Stimulated activated CD4-positive, alpha-beta T cell treated with anti-CD3 and anti-CD28 coated beads, Interleukin-12 subunit alpha, Interleukin-12 subunit beta, amount 100 ng/mL, for 24 hours (primary cell): ENCODE measurements around the gene CRACDL.
"Not testable (repeated sequence)": the region's sequence is repeated elsewhere in the genome, so short reads cannot be mapped to it uniquely, and the experiment has no call there.

Source experiments
- DNase-seq, 2 experiments: peaks; one replicate each; pipeline ENCODE4 v3.0.0-alpha.2; 2020; ENCODE audit warnings: low read depth in 2 of 2

CRACDL gene

DNA sequence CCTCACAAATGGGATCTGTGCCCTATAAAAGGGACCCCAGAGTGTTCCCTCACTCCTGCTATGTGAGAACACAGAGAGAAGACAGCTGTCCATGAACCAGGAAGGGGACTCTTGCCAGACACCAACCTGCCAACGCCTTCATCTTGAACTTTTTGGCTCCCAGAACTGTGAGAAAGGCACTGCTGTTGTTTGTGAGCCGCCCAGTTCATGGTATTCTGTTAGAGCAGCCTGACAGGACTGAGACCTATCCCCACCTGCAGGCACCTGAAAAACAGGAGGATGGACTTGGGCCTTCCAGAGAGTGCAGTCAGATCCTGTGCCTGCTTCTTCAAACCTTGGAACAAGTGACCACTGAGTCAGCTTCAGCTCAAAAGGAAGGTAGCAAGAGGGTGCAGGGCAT lies 51.4 kb downstream of the CRACDL start:
- DNase-seq: no peak

DNA sequence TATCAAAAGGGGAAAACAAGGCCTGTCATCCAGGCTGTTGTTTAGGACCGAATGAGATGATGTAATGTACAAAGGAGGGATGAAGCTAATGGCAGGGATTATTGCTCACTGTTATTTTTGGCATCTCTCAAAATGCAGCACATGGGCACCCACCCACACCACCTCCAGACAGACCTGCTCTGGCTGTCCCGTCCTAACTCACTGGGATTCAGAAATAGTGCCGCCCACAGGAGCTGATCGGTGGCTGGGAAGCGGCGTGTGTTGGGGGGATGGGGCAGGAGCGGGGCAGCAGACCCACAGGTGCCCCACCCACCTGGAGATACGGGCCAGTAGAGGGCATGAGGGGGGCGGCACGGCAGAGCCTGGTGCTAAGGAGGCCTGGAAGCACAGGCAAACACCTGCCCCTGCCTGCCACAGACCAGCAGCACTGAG lies 52.2 kb downstream of the CRACDL start:
- DNase-seq: no peak

DNA sequence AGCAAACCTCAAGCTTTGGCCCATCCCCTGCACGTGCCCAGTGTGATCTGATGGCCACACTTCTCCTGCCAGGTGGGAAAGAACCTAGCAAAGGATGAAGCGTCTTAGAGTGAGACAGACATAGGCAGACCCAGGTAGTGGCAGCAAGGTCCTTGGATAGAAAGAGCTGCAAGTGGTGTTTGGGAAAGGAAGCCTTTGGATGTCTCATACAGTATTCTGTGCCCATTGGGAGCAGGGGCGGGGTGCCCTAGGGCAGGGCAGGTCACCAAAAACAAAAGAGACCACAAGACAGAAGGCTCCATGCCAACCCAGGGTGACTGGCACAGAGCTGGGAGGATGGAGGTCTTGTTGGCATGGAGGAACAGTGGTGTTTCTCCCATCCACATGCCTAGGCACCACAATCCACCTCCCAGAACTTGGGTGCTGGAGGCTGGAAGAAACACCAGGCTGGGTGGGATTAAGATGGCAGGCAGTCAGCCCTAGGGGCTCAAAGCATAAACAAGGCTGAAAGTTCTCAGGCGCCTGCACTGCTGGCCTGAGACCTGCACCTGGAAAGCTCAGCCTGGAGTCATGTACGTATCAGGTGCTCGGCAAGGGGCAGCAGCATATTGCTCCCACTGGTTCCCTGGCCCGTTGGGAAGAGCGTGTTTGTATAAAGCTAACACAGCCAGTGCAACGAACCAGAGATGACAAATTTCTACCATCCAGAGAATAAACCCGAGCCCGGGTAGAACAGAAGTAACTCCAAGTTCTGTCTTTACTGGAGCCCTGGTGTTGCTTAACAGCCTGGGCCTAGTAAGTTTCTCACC lies 52.9 kb downstream of the CRACDL start:
- DNase-seq: no peak

DNA sequence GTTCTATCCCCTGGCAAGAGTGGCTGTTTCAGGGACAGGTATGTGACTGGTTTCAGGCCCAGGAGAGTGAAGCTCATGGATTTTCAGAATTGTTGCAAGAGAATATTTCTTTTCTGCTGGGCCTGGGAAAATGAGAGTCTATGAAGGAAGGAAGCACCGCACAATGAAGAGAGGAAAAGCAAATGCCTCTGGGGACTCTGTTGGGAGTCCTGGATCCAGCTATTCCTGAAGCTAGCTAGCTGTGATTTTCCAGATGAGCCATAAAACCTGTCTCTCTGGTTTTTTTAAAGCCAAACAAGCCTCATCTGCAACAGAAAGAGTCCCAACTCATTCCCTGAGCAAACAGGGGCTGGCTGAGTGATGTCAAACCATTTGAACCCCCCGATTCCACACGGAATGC lies 53.7 kb downstream of the CRACDL start:
- DNase-seq: no peak

DNA sequence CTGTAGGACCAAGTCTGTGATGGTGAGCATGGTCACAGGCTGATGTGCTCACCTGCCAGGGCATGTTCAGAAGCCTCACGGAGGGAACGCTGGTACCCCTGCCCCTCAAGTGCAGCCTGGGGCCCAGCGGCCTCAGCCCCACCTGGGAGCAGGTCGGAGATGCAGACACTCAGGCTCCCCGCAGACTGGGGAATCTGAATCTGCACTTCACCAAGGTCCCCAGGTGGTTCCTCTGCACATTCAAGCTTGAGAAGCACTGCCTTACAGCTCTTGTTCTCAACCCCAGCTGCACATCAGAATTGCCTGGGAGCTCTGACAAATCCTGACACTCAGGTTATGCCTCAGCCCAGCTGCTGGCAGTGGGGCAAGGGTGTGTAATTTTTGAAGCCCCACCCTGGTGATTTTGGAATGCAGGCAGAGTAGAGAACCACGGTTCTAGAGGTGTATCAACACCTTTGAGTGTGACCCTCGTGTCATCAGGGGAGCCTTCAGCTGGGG lies 54.8 kb downstream of the CRACDL start:
- DNase-seq: no peak

DNA sequence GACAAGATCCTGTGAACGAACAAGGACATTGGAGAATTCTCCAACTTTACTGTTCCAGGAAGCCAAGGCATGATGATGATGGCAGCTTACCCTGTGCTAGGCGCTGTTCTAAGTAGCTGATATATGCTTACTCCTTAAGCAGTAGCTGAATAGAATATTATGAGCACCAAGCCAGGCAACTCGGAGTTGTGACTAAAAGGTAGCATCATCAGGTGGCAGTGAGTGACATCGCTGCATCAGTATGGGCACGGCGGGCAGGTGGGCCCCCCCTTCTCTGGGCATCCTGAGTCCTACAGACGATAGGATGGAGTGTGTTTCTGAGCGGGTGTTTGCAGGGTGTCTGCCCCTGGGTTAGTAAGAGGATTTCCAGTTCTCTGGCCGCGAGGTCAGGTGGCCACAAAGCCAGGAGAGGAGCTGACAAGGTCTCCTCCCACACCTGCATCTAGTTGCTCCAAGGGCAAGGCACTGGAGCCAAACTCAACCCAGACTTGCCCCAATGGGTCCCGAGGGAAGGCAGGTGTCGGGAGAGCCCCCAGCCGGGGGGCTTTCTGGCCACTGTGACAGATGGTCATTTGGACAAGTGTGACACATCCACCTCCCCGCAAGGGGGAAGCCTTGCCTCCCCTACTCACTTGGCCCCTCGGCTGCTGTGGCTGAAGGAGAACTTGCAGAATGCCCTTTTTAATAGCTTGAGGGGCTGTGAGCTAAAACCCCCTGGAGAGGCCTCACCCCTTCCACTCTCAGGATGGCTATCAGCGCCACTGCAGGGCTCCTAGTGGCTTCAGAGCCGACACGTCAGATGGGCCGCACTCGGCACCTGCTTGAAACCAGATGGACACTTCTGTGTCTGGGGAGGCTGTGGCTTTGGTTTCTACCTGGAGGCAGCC lies 55.5 kb downstream of the CRACDL start:
- DNase-seq: no peak

DNA sequence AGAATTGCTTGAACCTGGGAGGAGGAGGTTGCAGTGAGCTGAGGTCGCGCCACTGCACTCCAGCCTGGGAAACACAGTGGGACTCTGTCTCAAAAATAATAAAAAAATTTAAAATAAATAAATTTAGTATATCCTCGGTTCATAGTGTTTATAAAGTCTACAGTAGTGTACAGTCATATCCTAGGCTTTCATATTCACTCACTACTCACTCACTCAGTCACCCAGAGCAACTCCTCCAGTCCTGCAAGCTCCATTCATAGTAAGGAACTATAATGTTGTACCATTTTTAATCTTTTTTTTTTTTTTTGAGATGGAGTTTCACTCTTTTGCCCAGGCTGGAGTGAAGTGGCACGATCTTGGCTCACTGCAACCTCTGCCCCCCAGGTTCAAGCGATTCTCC lies 58.4 kb downstream of the CRACDL start:
- not testable (repeated sequence) for DNase-seq

DNA sequence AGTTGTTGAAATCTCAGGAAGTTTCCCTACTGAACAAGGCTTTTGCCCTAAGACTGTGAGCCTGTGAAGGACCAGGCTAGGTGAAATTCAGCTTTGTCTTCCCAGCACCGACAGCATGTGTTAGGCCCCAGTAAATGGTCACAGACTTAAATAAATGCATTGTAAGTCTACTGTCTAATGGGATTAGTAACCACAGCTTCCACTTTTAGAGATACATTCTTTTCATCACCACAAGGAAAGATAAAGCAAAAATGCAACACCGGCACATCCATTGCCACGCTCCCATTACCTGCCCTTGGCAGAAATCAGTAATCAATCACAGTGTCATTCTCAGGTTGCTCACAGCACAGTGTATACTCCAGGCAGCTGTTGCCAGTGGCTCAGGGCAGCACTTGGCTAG lies 59.3 kb downstream of the CRACDL start:
- no peak for DNase-seq

DNA sequence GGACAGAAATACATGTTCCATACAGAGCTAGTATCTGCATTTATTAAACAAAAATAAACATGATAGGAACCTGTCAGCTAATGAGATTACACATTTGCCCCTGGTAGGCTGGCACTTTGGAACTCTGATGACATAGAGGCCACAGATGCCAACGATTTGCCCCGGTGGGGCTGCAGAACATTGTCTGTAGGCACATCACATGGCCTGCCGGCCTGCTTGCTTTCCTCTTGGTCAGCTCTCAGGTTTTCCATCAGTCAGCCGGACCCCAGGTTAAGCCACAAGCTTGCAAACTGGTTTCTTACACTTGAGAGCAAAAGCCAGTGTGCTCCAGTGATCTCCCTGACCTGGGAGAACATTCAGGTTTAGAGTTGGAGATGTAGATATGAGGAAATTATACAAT lies 60.3 kb downstream of the CRACDL start:
- DNase-seq: no peak

DNA sequence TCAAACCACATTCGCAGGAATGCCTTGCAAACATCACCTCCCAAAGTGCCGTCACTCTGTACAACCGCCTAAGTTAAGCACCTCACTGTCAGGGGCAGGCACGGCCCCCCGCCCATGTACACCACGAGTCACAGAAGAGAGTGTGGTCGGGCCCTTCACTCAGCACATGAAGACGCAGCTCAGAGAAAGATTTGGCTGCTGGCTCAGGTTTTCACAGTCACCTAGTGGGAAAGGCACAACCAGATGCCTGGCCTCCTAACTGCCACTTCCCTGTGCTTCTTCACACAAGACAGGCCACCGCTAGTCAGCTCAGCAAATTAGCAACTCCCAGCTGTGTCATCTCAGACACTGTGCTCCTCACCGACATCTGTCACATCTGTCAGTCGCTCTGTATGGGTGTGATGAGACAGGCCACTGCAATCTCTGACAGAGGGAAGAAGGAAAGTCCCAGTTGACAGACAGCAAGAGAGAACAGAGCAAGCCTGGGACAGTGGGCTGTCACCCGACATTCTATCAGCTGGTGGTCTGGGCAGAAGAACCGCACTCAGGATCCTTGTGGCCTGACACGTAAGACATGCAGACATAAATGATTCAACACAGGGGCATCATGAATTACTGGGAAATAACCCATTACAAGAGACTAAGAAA lies 60.8 kb downstream of the CRACDL start:
- no peak for DNase-seq

DNA sequence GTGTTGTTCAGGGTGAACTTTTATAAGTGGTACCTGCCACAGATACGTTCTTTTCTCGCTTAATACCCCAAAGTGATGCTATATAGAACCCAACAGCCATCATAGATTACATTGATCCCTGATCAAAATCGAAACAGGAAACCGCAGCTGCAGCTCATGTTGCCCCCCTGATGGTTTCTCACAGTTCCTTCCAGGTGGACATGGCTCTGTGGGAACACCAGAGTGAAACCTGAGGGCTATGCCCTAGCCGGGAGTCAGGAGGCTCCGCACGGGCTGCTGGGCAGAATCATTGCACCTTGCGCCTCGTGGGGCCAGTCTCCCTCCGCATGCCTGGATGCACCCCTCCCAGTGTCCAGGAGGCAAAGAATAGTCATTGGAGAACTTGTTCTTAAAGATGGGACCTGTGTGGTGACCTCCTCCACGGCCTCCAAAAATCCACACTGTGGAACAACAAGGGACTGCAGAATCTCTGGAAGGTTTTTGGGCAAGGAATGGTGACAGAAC lies 61.8 kb downstream of the CRACDL start:
- DNase-seq: no peak

DNA sequence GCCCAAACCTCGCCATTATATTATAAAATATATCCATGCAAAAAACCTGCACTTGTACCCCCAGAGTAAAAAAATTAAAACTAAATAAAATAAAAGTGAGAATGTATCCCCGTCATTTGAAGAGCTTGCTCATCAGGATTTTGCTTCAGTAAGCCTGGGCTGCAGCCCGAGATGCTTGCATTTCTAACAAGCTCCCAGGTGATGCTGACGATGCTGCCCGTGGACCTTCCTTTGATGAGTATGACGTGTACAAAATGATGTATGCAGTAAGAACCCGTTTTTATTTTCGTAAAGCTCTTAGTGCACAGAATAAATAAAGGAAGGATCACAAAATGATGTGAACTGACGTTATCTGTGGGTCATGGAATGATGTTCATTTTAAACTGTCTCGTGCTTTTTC lies 63.5 kb downstream of the CRACDL start:
- DNase-seq: no peak

DNA sequence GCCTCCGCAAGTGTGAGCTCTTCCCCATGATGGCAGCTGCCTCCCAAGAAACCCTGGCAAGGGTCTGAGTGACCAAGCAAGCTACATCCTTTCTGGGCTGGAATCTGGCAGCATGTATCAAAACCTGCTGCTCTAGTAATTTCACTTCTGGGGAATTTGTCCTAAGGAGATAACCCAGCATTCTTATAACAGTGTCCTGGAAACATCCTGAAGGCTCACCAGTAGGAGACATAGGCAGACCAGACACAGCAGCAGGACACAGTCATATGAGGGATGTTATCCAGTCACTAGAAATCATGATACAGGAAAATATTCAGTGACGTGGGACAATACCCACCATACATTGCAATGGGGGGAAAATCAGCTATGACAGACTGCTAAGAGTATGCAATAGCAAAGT lies 64.5 kb downstream of the CRACDL start:
- DNase-seq: no peak

DNA sequence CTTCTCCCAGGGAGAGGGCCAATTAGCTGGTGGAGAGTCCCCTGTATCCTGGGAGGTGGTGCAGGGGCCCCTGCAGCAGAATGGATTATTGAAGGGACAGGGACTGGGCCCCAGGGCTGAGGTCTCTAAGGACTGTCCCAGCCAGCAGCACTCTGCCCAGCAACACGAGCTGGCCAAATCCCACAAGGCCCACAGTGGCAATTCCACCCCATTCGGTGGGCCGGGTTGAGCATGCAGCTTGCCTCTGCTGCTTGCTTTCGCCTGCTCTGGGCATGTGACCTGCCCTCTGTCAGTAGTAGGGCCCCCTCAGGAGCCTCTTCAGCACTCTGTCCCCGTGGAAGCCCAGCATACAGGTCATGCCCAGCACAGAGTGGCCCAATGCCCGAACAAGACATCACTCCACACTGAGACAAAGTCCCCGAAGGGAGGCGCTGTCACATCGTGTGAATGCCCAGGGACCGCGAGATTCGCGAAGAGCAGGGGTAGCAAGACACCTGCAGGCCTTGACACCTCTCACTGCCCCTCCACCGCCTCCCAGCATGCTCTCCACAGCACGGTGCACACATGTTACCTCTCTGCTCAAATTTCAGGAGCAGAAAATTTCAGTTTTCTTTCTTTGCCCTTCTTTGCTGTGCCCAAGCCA lies 65.4 kb downstream of the CRACDL start:
- DNase-seq: no peak

DNA sequence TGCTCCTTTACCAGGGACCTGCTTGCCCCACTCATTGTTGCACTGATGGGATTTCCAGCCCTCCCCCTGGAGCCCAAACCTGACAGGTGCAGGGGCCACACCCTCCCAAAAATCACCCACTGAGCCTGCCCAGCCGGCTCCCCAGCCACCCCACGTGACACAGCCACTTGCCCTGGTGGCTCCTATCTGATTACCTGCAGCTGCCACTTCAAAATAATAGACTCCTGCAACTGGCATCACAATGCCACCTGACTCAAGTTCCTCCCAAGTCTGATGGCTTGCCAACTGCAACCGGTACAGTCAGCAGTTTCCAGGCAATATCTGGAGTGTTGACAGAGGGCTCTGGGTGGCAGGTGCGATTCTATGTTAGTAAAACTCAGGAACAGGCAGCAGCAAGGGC lies 66.2 kb downstream of the CRACDL start:
- DNase-seq: no peak

DNA sequence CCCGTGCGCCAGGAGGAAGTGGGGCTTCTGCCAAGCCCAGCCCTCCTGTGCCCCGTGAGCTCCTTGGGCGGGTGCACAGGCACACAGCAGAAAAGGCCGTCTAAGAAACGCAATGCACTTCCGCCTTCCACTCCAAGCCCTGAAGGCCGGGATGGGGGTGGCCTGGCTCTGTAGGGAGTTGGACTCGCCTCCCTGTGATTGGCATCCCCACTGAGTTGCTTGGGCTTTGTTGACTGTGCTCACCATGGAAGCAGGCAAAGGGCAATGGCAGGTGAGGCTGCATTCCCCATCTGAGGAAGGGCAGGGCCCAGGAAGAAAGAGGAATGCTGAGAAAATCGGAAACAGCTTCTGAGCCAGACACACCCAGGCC lies 66.8 kb downstream of the CRACDL start:
- no peak for DNase-seq

DNA sequence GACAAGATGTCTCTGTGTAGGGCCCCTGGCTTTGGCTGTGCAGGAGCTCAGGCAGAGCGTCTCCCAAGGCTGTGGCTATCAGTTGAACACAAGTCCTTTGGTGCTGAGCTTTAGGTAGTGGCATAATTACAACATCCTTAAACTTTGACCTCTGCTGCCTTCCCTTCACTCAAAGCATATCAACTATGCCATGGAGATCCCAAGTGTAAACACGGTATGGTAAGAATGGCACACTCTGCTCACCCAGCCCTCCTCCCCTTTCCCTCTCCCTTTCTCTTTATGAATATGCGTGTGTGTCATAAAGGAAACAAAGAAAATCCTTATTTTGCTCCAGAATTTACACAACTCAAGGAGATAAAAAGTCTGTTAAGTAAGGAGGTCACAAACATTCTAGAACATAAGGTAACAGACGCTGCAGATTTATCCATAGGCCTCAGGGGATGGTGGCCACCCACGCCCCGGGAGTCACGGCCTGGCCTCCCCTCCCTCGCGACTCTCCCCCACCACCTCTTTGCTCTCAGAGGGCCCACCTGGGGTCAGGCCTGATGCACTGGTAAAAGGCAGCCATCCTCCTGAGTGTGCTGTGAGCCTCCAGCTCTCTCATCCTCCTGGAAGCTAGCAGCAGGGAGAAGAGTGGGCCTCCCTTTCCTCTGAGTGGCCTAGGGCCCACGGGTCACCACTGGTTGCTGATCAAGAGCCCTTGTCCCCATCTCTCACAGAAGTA lies 67.3 kb downstream of the CRACDL start:
- DNase-seq: no peak

DNA sequence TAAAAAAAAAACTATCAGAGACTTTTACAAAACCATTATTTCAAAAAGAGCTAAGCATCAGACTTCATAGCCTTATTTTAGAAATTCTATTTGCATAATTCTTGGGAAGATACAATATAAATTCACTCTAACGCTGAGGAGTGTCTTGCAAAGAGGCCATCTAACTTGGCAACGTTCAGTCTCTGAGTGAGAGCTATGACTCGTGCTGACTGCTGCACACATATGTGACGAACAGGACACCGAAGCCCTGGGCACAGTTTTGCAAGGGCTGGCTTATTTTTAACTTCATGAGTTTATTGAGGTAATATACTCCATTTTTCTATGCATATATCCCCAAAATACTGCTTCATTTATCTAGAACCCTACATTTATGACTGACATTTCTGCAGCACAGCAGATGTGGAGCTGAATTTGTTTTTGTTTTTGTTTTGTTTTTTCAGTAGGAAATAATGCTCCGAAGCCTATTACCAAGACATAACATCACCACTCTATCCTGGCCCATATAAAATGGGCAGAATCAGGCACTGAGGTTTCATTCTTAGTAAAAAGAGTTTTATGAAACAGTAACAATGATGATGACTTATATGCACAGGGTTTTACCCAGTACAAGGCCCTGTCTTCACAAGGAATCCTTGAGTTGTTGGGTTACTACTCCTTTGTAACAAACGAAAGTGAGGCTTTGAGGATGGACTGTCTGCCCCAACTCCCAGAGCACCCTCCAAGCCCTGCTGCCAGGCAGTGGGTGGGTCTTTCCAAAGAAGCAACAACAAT lies 68.3 kb downstream of the CRACDL start:
- DNase-seq: no peak

DNA sequence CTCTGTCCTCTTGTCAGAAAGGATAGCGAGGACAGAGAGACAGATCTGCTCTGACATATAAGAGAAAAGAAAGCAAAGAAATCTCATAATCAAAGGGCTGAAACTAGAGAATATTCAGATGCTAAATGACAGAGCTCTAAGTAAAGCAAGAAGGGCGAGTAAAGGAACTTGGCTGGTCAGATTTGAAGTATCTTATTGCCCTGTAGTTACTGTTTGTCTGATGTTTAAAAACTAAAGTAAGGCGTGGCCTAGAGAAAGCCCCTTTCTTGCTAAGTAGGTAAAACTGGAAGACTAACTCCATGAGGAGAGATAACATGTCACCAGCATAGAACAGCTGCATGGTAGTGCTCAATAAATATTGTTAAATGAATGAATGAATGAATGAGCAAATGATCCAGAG lies 70.0 kb downstream of the CRACDL start:
- no peak for DNase-seq

DNA sequence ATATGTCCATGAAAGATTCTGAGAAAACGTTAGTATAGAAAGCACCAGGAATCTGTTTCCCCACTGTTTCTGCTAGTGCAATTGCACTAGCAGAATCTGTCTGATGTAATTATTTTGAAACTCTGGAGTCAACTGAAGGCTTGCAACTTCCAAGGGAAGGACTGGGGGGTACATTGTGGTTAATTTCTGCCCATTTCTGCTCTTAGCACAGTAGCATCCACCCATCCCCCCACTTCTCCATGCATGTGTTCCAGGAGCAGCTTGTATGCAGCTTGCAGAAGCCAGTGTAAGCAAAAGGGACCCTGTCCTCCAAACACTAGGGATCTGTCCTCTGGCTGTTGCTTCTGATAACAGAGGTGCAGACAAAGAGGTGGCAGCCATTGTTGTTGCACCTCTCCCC lies 74.4 kb downstream of the CRACDL start:
- no peak for DNase-seq
